ENCODE results near the gene DUOX2. TPM values are rescaled to one million over a fixed set of nuclear protein-coding genes. Genes with fewer than 3 reads are reported as not detected.
A peak's percentile ranks its signal among the peaks of the same experiment; 100 is the strongest.

The DUOX2 gene
- total and polyA plus RNA-seq, 8 donors: 0.29 to 2.7 (median 0.38) TPM

GRCh38 chr15:45123397-45123796, 9.4 kb upstream of the DUOX2 start:
- no peak for TF ChIP-seq CTCF (IDR thresholded peaks at IDR 0.05)
- DNase-seq (peak in 1 of 4 donors; percentile 47), ATAC-seq (peak; percentile 75)
- H3K9me3 ChIP-seq: no peaks in the 10 kb centered on the region
- intact Hi-C loops (cut with DNase I): no loop called here
- peaks cover 0 to 6% of the 10 kb centered on the region in 2 donors for H3K4me1 ChIP-seq
- H3K36me3 ChIP-seq: no peaks in the 10 kb centered on the region
- no peak overlapping the region for H3K4me3 ChIP-seq
- H3K27me3 ChIP-seq: peaks cover 3 to 51% of the 10 kb centered on the region in 2 donors
- no peak overlapping the region for H3K27ac ChIP-seq

- DNase-seq (no peak), ATAC-seq (no peak)
- H3K4me1 ChIP-seq: peaks cover 2 to 12% of the 10 kb centered on the region in 2 donors
- no peak overlapping the region for H3K4me3 ChIP-seq
- H3K27me3 ChIP-seq: peaks cover 3 to 50% of the 10 kb centered on the region in 2 donors
- intact Hi-C loops (cut with DNase I): no loop called here
- no peaks in the 10 kb centered on the region for H3K9me3 ChIP-seq
- no peaks in the 10 kb centered on the region for H3K36me3 ChIP-seq
- no peak for TF ChIP-seq CTCF (IDR thresholded peaks at IDR 0.05)
- no peak overlapping the region for H3K27ac ChIP-seq
Observed at GRCh38 chr15:45122719-45123118, 8.7 kb upstream of the DUOX2 start.

DNA sequence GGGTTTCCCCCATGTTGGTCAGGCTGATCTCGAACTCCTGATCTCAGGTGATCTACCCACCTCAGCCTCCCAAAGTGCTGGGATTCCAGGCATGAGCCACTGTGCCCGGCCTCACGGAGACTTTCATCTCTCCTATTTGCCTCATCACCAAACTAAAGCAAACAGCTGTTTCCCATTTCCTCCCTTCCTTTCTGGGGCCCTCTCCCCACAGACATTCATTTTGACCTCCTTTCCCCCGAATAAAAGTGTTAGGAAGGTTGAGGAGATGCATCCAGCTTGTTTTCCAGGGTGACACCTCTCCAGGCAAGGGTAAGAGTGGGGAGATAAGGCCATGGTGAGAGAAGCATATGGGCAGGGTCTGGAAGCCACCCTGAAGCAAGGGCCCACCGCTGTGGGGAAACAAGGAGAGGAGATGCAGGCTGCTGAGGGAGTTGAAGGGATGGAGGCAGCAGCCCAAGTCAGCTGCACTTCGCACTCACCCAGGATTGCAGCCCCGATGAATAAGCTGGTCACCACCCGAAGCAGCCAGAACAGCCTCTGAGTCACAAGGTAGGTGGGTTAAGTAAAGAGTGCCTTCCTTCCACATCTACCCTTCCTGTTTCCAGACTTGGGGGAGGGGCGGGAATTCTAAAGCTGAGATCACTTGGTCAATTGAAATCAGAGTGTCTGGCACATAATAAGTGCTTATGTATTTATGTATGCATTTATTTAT, 7.9 kb upstream of the DUOX2 start:
- no peak overlapping the region for H3K4me3 ChIP-seq
- no peaks in the 10 kb centered on the region for H3K36me3 ChIP-seq
- H3K27ac ChIP-seq: no peak overlapping the region
- H3K4me1 ChIP-seq: peaks cover 6 to 21% of the 10 kb centered on the region in 2 donors
- no peaks in the 10 kb centered on the region for H3K9me3 ChIP-seq
- intact Hi-C loops (cut with DNase I): no loop called here
- no peak for TF ChIP-seq CTCF (IDR thresholded peaks at IDR 0.05)
- ATAC-seq: peak; percentile 7
- H3K27me3 ChIP-seq: peaks cover 11 to 51% of the 10 kb centered on the region in 2 donors
- DNase-seq: no peak

DNA sequence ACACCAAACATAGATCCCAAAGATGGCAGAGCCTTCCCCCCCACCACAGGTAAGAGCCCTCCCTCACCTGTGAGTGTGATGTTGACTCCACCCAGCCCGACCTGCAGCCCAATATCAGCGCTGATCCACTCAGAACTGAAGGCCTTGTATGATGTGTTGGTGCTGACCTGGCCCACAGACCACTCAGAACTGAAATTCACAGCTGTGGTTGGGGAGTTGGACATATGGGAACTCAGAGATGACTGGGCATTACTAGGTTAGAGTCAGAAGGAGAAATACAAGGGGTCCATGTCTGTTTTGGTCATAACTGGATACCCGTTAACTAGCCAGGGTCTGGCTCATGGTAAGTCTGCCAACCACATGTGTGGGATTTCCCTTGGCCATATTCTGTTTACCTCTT, 7.0 kb upstream of the DUOX2 start:
- Histone ChIP-seq H3K36me3 (no peaks in the 10 kb centered on the region), H3K4me3 (no peak overlapping the region), H3K27me3 (peaks cover 20 to 57% of the 10 kb centered on the region in 2 donors), H3K9me3 (no peaks in the 10 kb centered on the region), H3K27ac (no peak overlapping the region), H3K4me1 (peaks cover 11 to 29% of the 10 kb centered on the region in 2 donors)
- no peak for TF ChIP-seq CTCF (IDR thresholded peaks at IDR 0.05)
- intact Hi-C loops (cut with DNase I): no loop called here
- DNase-seq (peak in 1 of 4 donors; percentile 28), ATAC-seq (no peak)

DNA sequence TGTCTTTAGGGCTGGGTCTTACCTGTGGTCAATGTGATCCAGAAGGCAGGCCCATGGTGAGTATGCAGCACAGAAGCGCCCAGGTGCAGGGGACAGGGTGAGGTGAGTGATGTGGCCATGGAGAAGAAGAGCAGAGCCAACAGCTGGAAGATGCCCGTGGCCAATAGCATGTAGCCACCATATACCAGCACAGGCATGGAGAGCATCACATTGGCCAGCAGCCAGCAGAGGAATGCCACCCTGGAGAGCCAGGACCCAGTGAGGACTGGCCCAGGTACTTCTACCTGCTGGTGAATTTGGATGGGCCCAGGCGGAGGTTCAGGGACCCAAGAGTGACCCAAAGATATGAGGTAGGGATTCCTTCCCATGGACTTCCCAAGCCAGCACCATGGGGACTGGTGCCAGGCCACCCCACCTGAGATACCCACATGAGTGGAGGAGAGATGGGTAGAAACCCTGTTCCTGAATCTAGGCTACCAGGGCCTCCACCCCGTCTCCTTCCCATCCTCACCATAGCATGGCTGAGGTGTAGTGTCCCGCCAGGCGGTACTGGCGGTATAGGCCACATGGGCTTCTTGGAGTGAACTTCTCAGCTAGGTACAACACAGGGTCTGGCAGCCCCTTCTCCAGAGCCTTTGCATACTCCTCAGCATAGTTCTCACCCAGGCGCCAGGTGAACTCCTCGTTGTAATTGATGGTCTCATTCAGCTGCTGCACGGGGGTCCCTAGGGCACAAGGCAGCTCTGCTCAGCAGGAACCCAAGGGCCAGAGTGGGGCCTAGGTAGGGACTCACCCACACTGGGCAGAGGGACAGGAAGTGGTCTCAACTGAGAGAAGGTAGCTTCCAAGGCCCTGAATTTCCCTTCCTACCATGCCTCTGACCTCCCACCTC, 6.4 kb upstream of the DUOX2 start:
- Histone ChIP-seq H3K27me3 (peaks cover 26 to 59% of the 10 kb centered on the region in 2 donors), H3K9me3 (no peaks in the 10 kb centered on the region)
- no peak for DNase-seq

More for the DNA sequence above, 6.4 kb upstream of the DUOX2 start:
- Histone ChIP-seq H3K36me3 (no peaks in the 10 kb centered on the region), H3K4me3 (no peak overlapping the region), H3K27ac (no peak overlapping the region), H3K4me1 (peaks cover 11 to 29% of the 10 kb centered on the region in 2 donors)
- intact Hi-C loops (cut with DNase I): no loop called here
- no peak for TF ChIP-seq CTCF (IDR thresholded peaks at IDR 0.05)
- no peak for ATAC-seq

All from left lung (tissue), 10 donors.